Gastrocnemius medialis (tissue), 4 donors: ENCODE data around the gene CEACAM20. TPM values are rescaled to one million over a fixed set of nuclear protein-coding genes. Genes with fewer than 3 reads are reported as not detected.
"Not testable (repeated sequence)": the region's sequence is repeated elsewhere in the genome, so short reads cannot be mapped to it uniquely, and the experiment has no call there.

Experiments
- ATAC-seq, 2 donors: fragments of 150-250 bp; one replicate each; pipeline ENCODE4 v1.9.1; 2016
- DNase-seq, 2 donors: peaks; one replicate each; pipeline ENCODE4 v3.0.0-alpha.2; 2019
- H3K27ac ChIP-seq, 4 donors: fragments of 200-600 bp; sonication (generic); 1 replicate in 1 of 4; 2 replicates in 3 of 4; pipeline ENCODE4 v1.5.1; 2016 to 2018; ENCODE audit warnings: mild to moderate bottlenecking in 2 of 4, moderate library complexity in 1 of 4
- H3K27me3 ChIP-seq, 3 donors: fragments of 200-600 bp; sonication (generic) in 2 of 3; 1 replicate in 1 of 3; 2 replicates in 2 of 3; pipeline versions ENCODE4 v1.5.1 to v1.6.0; 2016 to 2019; ENCODE audit warnings: mild to moderate bottlenecking in 1 of 3, moderate library complexity in 1 of 3
- H3K36me3 ChIP-seq, 2 donors: fragments of 200-600 bp; sonication (generic) in 1 of 2; one replicate each; pipeline ENCODE4 v1.5.1; 2017 to 2018
- H3K4me1 ChIP-seq, 2 donors: fragments of 200-600 bp; sonication (generic) in 1 of 2; one replicate each; pipeline ENCODE4 v1.5.1; 2016 to 2017; ENCODE audit warnings: mild to moderate bottlenecking in 2 of 2
- H3K4me3 ChIP-seq, 4 donors: fragments of 200-600 bp; sonication (generic) in 3 of 4; 1 replicate in 1 of 4; 2 replicates in 3 of 4; pipeline ENCODE4 v1.5.1; 2016 to 2019; ENCODE audit warnings: mild to moderate bottlenecking in 2 of 4
- H3K9me3 ChIP-seq, 3 donors: fragments of 200-600 bp; sonication (generic) in 2 of 3; 1 replicate in 1 of 3; 2 replicates in 2 of 3; pipeline ENCODE4 v1.5.1; 2016 to 2019
- CTCF ChIP-seq, 5 experiments: fragments of 450-650 bp in 3 of 5; fragments of 200-600 bp in 2 of 5; sonication (generic) in 2 of 5; IDR thresholded peaks in 4 of 5; conservative IDR thresholded peaks in 1 of 5; 1 replicate in 4 of 5; 2 replicates in 1 of 5; pipeline ENCODE4 v1.5.1; 2016 to 2019; ENCODE audit warnings: antibody characterized with exemption in 5 of 5, mild to moderate bottlenecking in 3 of 5, moderate library complexity in 3 of 5
- POLR2A ChIP-seq, 2 donors: fragments of 450-650 bp; IDR thresholded peaks; one replicate each; pipeline ENCODE4 v1.6.1; 2017; ENCODE audit warnings: antibody characterized with exemption in 2 of 2, mild to moderate bottlenecking in 2 of 2, moderate library complexity in 2 of 2
- in situ Hi-C, 4 donors: fragments of 200-750 bp; cut with MboI; loops; one replicate each; pipeline versions ENCODE4 v1.15.0 to v1.8.0; 2017; ENCODE audit warnings: low sequenced_read_pairs in 4 of 4
- intact Hi-C: fragments of 100-400 bp; cut with DNase I; formaldehyde crosslinking; loops from one replicate; pipeline ENCODE4 v1.15.1; 2023; ENCODE audit warnings: low total_unique reads
- total RNA-seq, 4 donors: library from RNA; depleted of rRNA; stranded (reverse); fragments of >200 nt; gene quantifications; one replicate each; pipeline versions ENCODE4 v1.1.0 to v1.2.3, GENCODE V29; 2016

Gene CEACAM20
- total RNA-seq, 4 donors from 2014 or later, result not detected

- DNase-seq (no peak), ATAC-seq (no peak)
- in situ Hi-C loops, result no loop called here
- intact Hi-C loops, result no loop called here
- H3K27ac ChIP-seq, result no peak overlapping the region
- TF ChIP-seq CTCF (IDR thresholded peaks at IDR 0.05 in 4 of 5, conservative IDR thresholded peaks at IDR 0.05 in 1 of 5), result no peak
- TF ChIP-seq POLR2A (IDR thresholded peaks at IDR 0.05), result no peak
- no peaks in the 10 kb centered on the region for H3K4me1 ChIP-seq
- no peaks in the 10 kb centered on the region for H3K36me3 ChIP-seq
- H3K9me3 ChIP-seq, result no peaks in the 10 kb centered on the region
- peaks cover 0 to 4% (median 3%) of the 10 kb centered on the region in 3 donors for H3K27me3 ChIP-seq
- no peak overlapping the region for H3K4me3 ChIP-seq
Observed at GRCh38 chr19:44566984-44567383, 37.5 kb upstream of the CEACAM20 start.

- H3K4me1 ChIP-seq, DNase-seq, H3K27ac ChIP-seq, H3K9me3 ChIP-seq, H3K36me3 ChIP-seq, in situ Hi-C loops, H3K4me3 ChIP-seq, ATAC-seq, intact Hi-C loops, H3K27me3 ChIP-seq: not testable (repeated sequence)
Observed at GRCh38 chr19:44563086-44563655, 33.7 kb upstream of the CEACAM20 start.

GRCh38 chr19:44557933-44558332 lies 28.5 kb upstream of the CEACAM20 start:
- Histone ChIP-seq H3K36me3 (no peaks in the 10 kb centered on the region), H3K27me3 (peaks cover 0 to 2% (median 0%) of the 10 kb centered on the region in 3 donors), H3K27ac (no peak overlapping the region), H3K9me3 (no peaks in the 10 kb centered on the region), H3K4me1 (no peaks in the 10 kb centered on the region), H3K4me3 (no peak overlapping the region)
- in situ Hi-C loops (no loop called here), intact Hi-C loops (no loop called here)
- DNase-seq, result no peak
- TF ChIP-seq POLR2A (IDR thresholded peaks at IDR 0.05), result no peak
- no peak for TF ChIP-seq CTCF (IDR thresholded peaks at IDR 0.05 in 4 of 5, conservative IDR thresholded peaks at IDR 0.05 in 1 of 5)
- no peak for ATAC-seq

- no peaks in the 10 kb centered on the region for H3K9me3 ChIP-seq
- no peaks in the 10 kb centered on the region for H3K36me3 ChIP-seq
- intact Hi-C loops (no loop called here), in situ Hi-C loops (no loop called here)
- no peaks in the 10 kb centered on the region for H3K4me1 ChIP-seq
- H3K27me3 ChIP-seq, result peaks cover 0 to 2% (median 0%) of the 10 kb centered on the region in 3 donors
- H3K27ac ChIP-seq, result no peak overlapping the region
- no peak overlapping the region for H3K4me3 ChIP-seq
- no peak for DNase-seq
- ATAC-seq, result no peak
- no peak for TF ChIP-seq CTCF (IDR thresholded peaks at IDR 0.05 in 4 of 5, conservative IDR thresholded peaks at IDR 0.05 in 1 of 5)
- TF ChIP-seq POLR2A (IDR thresholded peaks at IDR 0.05), result no peak
Observed at GRCh38 chr19:44554641-44555246, 25.3 kb upstream of the CEACAM20 start.

GRCh38 chr19:44553478-44554171 lies 24.1 kb upstream of the CEACAM20 start:
- no peak overlapping the region for H3K27ac ChIP-seq
- no peak overlapping the region for H3K4me3 ChIP-seq
- ATAC-seq (no peak), DNase-seq (no peak)
- H3K9me3 ChIP-seq, result no peaks in the 10 kb centered on the region
- no peaks in the 10 kb centered on the region for H3K36me3 ChIP-seq
- no peaks in the 10 kb centered on the region for H3K4me1 ChIP-seq
- no peaks in the 10 kb centered on the region for H3K27me3 ChIP-seq
- intact Hi-C loops (no loop called here), in situ Hi-C loops (no loop called here)
- TF ChIP-seq POLR2A (IDR thresholded peaks at IDR 0.05) (no peak), CTCF (IDR thresholded peaks at IDR 0.05 in 4 of 5, conservative IDR thresholded peaks at IDR 0.05 in 1 of 5) (no peak)
